Measurements from ENCODE around the gene DLX5. TPM values are rescaled to one million over a fixed set of nuclear protein-coding genes. Genes with fewer than 3 reads are reported as not detected.

The DLX5 gene
- total RNA-seq, 2 experiments from 2014 or later = not detected

DNA sequence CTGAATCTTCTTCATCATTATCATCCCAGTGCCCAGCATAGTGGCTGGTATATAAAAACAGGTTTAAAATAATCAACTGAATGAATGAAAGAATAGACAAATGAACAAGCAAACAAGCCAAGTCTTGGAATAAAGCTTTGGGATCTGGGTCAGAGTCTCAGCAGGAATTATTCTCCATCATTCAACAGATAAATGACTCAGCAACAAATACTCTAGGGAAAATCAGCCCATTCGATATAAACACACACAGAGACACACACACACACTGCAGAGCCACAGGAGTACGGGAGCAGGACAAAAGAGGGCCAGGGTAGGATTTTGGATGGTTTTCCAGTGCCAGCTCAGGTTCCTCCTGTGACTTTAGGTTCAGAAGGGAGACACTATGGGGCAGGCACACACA, 48.5 kb downstream of the DLX5 start:
- H3K4me3 Mint-ChIP-seq = no peak overlapping the region
- DNase-seq (no peak), ATAC-seq (no peak)
- H3K27me3 Mint-ChIP-seq = peaks cover 27% of the 10 kb centered on the region
- TF ChIP-seq, protein P1, sequence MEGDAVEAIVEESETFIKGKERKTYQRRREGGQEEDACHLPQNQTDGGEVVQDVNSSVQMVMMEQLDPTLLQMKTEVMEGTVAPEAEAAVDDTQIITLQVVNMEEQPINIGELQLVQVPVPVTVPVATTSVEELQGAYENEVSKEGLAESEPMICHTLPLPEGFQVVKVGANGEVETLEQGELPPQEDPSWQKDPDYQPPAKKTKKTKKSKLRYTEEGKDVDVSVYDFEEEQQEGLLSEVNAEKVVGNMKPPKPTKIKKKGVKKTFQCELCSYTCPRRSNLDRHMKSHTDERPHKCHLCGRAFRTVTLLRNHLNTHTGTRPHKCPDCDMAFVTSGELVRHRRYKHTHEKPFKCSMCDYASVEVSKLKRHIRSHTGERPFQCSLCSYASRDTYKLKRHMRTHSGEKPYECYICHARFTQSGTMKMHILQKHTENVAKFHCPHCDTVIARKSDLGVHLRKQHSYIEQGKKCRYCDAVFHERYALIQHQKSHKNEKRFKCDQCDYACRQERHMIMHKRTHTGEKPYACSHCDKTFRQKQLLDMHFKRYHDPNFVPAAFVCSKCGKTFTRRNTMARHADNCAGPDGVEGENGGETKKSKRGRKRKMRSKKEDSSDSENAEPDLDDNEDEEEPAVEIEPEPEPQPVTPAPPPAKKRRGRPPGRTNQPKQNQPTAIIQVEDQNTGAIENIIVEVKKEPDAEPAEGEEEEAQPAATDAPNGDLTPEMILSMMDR (IDR thresholded peaks at IDR 0.05) = no peak
- ChIA-PET POLR2A (no interaction called here), CTCF (no interaction called here)
- H3K4me1 Mint-ChIP-seq (ENCODE audit: low read depth) = no peaks in the 10 kb centered on the region
- H3K27ac Mint-ChIP-seq = no peak overlapping the region
- intact Hi-C loops (cut with micrococcal nuclease) = no loop called here
- no peaks in the 10 kb centered on the region for H3K36me3 Mint-ChIP-seq (ENCODE audit: low read depth)
- H3K9me3 Mint-ChIP-seq = no peaks in the 10 kb centered on the region

DNA sequence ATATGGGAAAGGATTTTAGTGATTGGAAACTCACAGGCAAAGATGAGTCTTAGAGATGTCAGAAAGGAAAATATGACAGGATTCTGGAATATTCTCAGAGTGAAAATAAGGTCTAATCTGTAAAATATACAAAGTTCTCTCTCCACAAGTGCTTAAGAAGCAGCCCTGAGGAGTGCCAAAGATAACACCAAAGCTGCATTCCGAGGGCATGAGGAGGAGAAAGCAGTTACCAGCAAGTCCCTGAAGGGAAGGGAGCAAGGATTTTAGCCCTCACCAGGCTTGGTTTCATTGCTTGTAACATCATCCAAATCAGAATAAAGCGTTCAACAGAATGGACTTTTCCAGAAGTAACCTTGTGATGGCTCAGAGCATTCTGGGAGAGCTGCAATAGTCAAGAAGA, 50.6 kb downstream of the DLX5 start:
- H3K4me1 Mint-ChIP-seq (ENCODE audit: low read depth) = no peaks in the 10 kb centered on the region
- POLR2A ChIA-PET = no interaction called here
- intact Hi-C loops (cut with micrococcal nuclease) = no loop called here
- no peak for ATAC-seq
- no peak overlapping the region for H3K27ac Mint-ChIP-seq
- H3K36me3 Mint-ChIP-seq (ENCODE audit: low read depth) = no peaks in the 10 kb centered on the region
- no peak for DNase-seq
- peaks cover 34% of the 10 kb centered on the region for H3K27me3 Mint-ChIP-seq
- H3K4me3 Mint-ChIP-seq = no peak overlapping the region
- CTCF ChIA-PET = no interaction called here
- TF ChIP-seq, protein P1 (IDR thresholded peaks at IDR 0.05) = no peak
- no peaks in the 10 kb centered on the region for H3K9me3 Mint-ChIP-seq

DNA sequence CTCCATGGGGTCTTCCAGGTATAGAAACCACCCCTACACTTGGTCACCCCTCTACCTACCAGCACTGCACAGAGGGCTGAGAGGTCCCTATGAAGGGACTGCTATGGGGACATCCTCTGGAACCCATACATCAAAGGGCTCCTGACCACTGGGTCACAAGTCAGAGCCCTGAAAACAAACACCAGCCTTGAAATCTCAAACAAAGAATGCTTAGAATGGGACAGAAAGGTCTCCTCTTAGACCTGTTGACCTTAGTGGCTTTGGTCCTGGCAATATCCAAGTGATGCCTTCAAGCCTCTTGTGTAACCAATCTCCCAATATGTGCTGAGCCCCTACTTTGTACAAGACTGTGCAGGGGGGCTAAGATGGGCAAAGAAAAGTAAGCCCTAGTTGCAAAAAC, 53.9 kb downstream of the DLX5 start:
- peaks cover 40% of the 10 kb centered on the region for H3K27me3 Mint-ChIP-seq
- no peak overlapping the region for H3K27ac Mint-ChIP-seq
- intact Hi-C loops (cut with micrococcal nuclease) = no loop called here

More for the DNA sequence above, 53.9 kb downstream of the DLX5 start:
- no peaks in the 10 kb centered on the region for H3K36me3 Mint-ChIP-seq (ENCODE audit: low read depth)
- TF ChIP-seq, protein P1 (IDR thresholded peaks at IDR 0.05) = no peak
- CTCF ChIA-PET = no interaction called here
- DNase-seq (no peak), ATAC-seq (no peak)
- POLR2A ChIA-PET = no interaction called here
- H3K4me3 Mint-ChIP-seq = no peak overlapping the region
- no peaks in the 10 kb centered on the region for H3K4me1 Mint-ChIP-seq (ENCODE audit: low read depth)
- H3K9me3 Mint-ChIP-seq = no peaks in the 10 kb centered on the region

Other genes with a start within 250 kb of the DLX5 start
- not detected for gene DLX6, start 19.3 kb downstream of the DLX5 start, total RNA-seq
- gene SDHAF3, start 92.9 kb upstream of the DLX5 start, total RNA-seq = 10 to 100 TPM; 41.1 to 43.0 TPM

Data from activated CD8-positive, alpha-beta T cell treated with anti-CD3 and anti-CD28 coated beads for 36 hours (primary cell).